Measurements from ENCODE around the gene STX18. TPM values are rescaled to one million over a fixed set of nuclear protein-coding genes. Genes with fewer than 3 reads are reported as not detected.

The STX18 gene
- total and polyA plus RNA-seq, 4 donors: 10.2 to 17.1 (median 12.4) TPM

GRCh38 chr4:4395371-4395770 lies 146.5 kb downstream of the STX18 start:
- peaks cover 0 to 4% (median 0%) of the 10 kb centered on the region in 4 donors for H3K9me3 ChIP-seq (ENCODE audit: control insufficient read depth in 4 of 4, low read length in 3 of 4)
- WGBS: 71% methylated on average over 9 of the region's 9 CpGs
- H3K9ac ChIP-seq (ENCODE audit: low read depth in 1 of 2, low read length in 2 of 2): no peak overlapping the region
- TF ChIP-seq ZBTB33 (IDR thresholded peaks at IDR 0.05): no peak
- no peak for TF ChIP-seq ATF3 (IDR thresholded peaks at IDR 0.05)
- TF ChIP-seq NR2F2 (IDR thresholded peaks at IDR 0.05): no peak
- TF ChIP-seq HNF4A (conservative IDR thresholded peaks at IDR 0.05): no peak
- TF ChIP-seq FOXA2 (IDR thresholded peaks at IDR 0.05): no peak
- no peak for TF ChIP-seq CTCF (IDR thresholded peaks at IDR 0.05; ENCODE audit: low read depth, low read length, missing input control)
- TF ChIP-seq MAX (IDR thresholded peaks at IDR 0.05): no peak
- TF ChIP-seq FOXA1 (IDR thresholded peaks at IDR 0.05): no peak
- H3K27me3 ChIP-seq (ENCODE audit: control insufficient read depth in 4 of 4, insufficient read depth in 4 of 4, low read length in 3 of 4): peaks cover 0 to 3% (median 0%) of the 10 kb centered on the region in 4 donors
- H3K4me3 ChIP-seq (ENCODE audit: low read depth in 1 of 3, low read length in 3 of 3): no peak overlapping the region
- no peaks in the 10 kb centered on the region for H3K4me1 ChIP-seq (ENCODE audit: control insufficient read depth in 4 of 4, insufficient read depth in 4 of 4, low read length in 3 of 4)
- no peak overlapping the region for H3K27ac ChIP-seq (ENCODE audit: low read depth in 1 of 2, low read length in 2 of 2)
- no peaks in the 10 kb centered on the region for H3K36me3 ChIP-seq (ENCODE audit: control insufficient read depth in 4 of 4, insufficient read depth in 3 of 4, low read depth in 1 of 4, low read length in 3 of 4)
- no peak for DNase-seq (ENCODE audit: low spot score)

- H3K9me3 ChIP-seq (ENCODE audit: control insufficient read depth in 4 of 4, low read length in 3 of 4): peaks cover 0 to 4% (median 0%) of the 10 kb centered on the region in 4 donors
- H3K4me3 ChIP-seq (ENCODE audit: low read depth in 1 of 3, low read length in 3 of 3): no peak overlapping the region
- no peak for DNase-seq (ENCODE audit: low spot score)
- TF ChIP-seq REST (IDR thresholded peaks at IDR 0.05) (no peak), FOXA1 (IDR thresholded peaks at IDR 0.05) (no peak), CTCF (IDR thresholded peaks at IDR 0.05; ENCODE audit: low read depth, low read length, missing input control) (no peak), ATF3 (IDR thresholded peaks at IDR 0.05) (no peak), YY1 (IDR thresholded peaks at IDR 0.05) (no peak), SP1 (IDR thresholded peaks at IDR 0.05) (no peak), GABPA (IDR thresholded peaks at IDR 0.05 in 1 of 2, conservative IDR thresholded peaks at IDR 0.05 in 1 of 2) (no peak), NR2F2 (IDR thresholded peaks at IDR 0.05) (no peak), TAF1 (conservative IDR thresholded peaks at IDR 0.05) (no peak), HNF4A (conservative IDR thresholded peaks at IDR 0.05) (no peak), JUND (IDR thresholded peaks at IDR 0.05) (no peak), ZBTB33 (IDR thresholded peaks at IDR 0.05) (no peak), HNF4G (IDR thresholded peaks at IDR 0.05) (no peak), EGR1 (IDR thresholded peaks at IDR 0.05; ENCODE audit: low read depth in 2 of 2) (no peak), MAX (IDR thresholded peaks at IDR 0.05) (no peak), FOXA2 (IDR thresholded peaks at IDR 0.05) (no peak), RAD21 (IDR thresholded peaks at IDR 0.05) (no peak)
- H3K27me3 ChIP-seq (ENCODE audit: control insufficient read depth in 4 of 4, insufficient read depth in 4 of 4, low read length in 3 of 4): peaks cover 0 to 3% (median 0%) of the 10 kb centered on the region in 4 donors
- no peak overlapping the region for H3K9ac ChIP-seq (ENCODE audit: low read depth in 1 of 2, low read length in 2 of 2)
- H3K4me1 ChIP-seq (ENCODE audit: control insufficient read depth in 4 of 4, insufficient read depth in 4 of 4, low read length in 3 of 4): no peaks in the 10 kb centered on the region
- no peak overlapping the region for H3K27ac ChIP-seq (ENCODE audit: low read depth in 1 of 2, low read length in 2 of 2)
- 77% methylated on average over 9 of the region's 9 CpGs for WGBS
- no peaks in the 10 kb centered on the region for H3K36me3 ChIP-seq (ENCODE audit: control insufficient read depth in 4 of 4, insufficient read depth in 3 of 4, low read depth in 1 of 4, low read length in 3 of 4)
These were observed 147.2 kb downstream of the STX18 start for GRCh38 chr4:4394644-4395043.

Measured in liver (tissue), 9 donors.